Measurements from ENCODE around the gene NDOR1.

Gene NDOR1

DNA sequence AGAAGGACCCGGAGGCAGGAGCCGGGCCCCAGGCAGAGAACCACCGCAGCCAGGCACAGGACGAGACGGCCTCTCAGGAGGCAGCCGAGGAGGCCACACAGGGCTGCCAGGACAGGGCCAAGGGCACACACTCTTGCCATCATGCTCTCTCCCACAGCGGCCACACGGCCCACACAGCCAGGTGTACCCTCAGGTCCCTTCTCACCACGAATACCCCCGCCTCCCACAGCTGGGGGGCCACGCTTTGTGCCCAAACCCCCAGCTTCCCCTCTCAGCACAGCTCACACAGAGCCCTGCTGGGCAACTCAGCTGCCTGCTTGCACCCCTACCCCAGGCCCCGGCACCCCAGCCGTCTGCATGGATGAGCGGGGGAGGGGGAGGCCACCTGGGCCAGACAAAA lies 11.7 kb upstream of the NDOR1 start:
- no peak overlapping the region for H3K4me3 ChIP-seq (ENCODE audit: low read length)
- no peak for DNase-seq (ENCODE audit: low read depth)
- TF ChIP-seq, protein P1, sequence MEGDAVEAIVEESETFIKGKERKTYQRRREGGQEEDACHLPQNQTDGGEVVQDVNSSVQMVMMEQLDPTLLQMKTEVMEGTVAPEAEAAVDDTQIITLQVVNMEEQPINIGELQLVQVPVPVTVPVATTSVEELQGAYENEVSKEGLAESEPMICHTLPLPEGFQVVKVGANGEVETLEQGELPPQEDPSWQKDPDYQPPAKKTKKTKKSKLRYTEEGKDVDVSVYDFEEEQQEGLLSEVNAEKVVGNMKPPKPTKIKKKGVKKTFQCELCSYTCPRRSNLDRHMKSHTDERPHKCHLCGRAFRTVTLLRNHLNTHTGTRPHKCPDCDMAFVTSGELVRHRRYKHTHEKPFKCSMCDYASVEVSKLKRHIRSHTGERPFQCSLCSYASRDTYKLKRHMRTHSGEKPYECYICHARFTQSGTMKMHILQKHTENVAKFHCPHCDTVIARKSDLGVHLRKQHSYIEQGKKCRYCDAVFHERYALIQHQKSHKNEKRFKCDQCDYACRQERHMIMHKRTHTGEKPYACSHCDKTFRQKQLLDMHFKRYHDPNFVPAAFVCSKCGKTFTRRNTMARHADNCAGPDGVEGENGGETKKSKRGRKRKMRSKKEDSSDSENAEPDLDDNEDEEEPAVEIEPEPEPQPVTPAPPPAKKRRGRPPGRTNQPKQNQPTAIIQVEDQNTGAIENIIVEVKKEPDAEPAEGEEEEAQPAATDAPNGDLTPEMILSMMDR (IDR thresholded peaks at IDR 0.05; ENCODE audit: insufficient read depth, low read depth, low read length, missing control alignments), result no peak

DNA sequence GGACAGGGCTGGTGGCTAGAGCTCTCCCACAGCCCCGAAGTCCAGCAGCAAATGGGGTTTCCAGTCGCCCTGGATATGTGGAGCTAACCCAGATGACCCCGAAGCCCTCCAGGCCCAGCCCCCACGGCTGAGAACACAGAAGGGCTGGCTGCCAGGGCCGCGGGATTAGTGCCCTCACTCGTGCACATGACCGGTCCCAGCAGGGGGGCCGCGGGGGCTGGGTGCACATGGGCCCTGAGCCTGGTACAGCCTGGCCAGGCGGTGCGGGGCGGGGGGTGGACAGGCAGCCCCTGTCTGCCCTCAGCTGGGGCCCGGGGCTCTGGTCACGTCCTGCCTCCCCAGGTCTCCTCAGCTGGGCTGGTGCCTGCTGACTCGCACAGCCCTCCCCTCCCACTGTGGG lies 11.1 kb upstream of the NDOR1 start:
- DNase-seq (ENCODE audit: low read depth), result no peak
- TF ChIP-seq, protein P1 (IDR thresholded peaks at IDR 0.05; ENCODE audit: insufficient read depth, low read depth, low read length, missing control alignments), result no peak
- no peak overlapping the region for H3K4me3 ChIP-seq (ENCODE audit: low read length)

DNA sequence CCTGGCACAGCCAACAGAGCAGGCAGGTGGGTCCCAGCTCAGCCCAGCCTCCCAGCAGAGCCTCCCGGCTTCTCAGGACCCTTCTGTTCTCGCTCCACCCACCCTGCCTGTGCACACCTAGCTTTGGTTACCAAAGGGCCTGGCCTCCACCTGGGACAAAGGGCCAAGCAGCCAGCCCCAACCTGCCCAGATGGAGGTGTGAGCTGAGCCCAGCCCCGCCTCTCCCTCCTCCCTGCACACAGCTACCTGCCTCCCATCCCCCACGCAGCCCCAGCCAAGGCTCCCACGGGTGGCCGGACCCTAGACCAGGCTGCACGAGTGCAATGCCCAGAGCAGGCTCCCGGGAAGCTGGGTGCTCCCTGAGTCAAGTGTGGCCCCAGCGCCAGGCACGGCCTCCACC lies 10.6 kb upstream of the NDOR1 start:
- H3K4me3 ChIP-seq (ENCODE audit: low read length), result no peak overlapping the region
- TF ChIP-seq, protein P1 (IDR thresholded peaks at IDR 0.05; ENCODE audit: insufficient read depth, low read depth, low read length, missing control alignments), result no peak
- DNase-seq (ENCODE audit: low read depth), result peak; percentile 33

DNA sequence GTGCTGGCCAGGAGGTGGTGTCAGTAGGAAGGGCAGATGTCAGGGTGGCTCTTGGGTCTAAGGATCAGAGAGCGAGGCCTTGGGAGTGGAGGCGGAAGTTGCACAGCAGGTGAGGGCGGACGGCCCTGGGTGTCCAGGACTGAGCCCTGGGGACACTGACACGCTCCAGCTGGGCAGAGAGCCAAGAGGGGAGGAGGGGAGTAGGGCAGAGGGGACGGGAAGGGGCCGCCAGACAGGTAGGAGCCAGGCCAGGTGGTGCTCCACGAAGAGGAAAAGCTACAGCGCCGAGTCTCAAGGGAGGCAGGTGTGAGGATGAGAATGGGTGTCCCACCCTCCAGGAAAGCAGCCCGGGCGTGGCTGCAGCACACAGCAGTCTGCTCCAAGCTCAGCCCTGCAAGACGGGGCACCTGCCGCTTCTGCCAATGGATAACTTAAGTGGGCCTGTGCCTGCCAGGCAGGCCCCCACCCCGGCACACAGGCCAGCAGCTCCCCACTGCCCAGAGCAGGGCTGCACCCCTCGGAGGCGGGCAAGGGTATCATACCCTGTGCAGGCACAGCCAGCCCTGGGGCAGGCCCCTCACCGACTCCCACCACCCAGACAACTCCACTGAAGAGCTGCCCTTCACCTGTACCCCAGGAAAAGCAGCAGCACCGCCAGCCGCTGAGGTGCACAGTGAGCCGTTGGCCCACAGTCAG lies 9.8 kb upstream of the NDOR1 start:
- H3K4me3 ChIP-seq (ENCODE audit: low read length), result no peak overlapping the region
- TF ChIP-seq, protein P1 (IDR thresholded peaks at IDR 0.05; ENCODE audit: insufficient read depth, low read depth, low read length, missing control alignments), result no peak
- peak; percentile 30 for DNase-seq (ENCODE audit: low read depth)

DNA sequence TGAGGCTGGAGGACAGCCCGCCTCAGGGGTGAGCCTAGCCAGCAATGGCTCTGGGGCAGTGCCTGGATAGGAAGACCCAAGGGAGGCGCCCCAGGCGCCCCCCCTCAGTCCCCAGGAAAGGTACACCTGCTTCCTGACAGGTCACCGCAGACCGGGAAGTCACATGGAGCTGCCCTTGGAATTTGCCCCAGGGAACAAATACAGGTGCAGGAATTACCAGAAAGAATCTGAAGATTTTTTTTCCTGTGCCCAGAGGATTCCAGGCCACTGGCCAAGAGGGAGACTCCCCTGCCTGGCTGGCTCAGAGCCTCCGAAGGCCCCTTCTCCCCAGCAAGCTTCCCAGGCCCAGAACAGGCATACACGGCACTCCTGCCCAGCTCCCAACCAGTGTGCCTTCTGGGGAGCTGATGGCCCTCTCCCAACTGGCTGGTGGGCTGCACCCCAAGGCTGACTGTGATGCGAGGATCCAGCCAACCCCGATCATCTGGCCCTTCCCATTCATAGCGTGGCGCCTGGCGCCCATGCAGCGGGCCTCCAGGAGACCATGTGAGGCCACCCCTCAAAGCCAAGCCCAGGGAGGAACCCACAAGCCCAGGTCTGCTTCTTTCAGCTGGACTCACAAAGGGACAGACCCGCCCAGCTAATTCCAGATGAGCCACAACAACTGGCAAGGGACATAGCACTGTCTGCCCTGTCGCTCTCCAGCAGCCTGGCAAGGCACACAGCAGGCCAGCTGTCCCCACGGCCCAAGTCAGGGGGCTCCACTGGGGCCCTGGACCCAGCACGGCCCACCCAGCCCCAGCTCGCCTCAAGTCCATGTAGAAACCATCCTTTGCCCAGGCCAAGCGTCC lies 7.2 kb upstream of the NDOR1 start:
- TF ChIP-seq, protein P1 (IDR thresholded peaks at IDR 0.05; ENCODE audit: insufficient read depth, low read depth, low read length, missing control alignments), result no peak
- DNase-seq (ENCODE audit: low read depth), result no peak
- peak overlapping the region; percentile 11 for H3K4me3 ChIP-seq (ENCODE audit: low read length)

DNA sequence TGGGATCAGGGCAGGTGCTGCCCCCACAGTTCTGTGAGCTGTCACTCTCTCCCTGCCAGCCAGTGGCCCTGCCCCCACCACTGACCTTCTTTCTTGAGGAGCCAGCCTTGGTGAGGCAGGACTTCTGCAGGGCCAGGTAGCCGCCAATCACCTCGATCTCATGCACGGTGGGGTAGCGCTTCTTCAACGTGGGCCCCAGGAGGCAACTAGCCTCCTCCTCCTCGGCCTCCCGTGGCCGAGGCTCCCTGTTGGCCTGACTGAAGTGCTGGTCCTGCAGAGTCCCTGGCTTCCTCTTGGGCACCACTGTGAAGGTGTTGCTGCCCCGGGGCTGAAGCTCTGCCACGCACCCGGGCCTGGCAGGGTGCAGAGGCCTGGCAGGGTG lies 6.6 kb upstream of the NDOR1 start:
- DNase-seq (ENCODE audit: low read depth), result no peak
- TF ChIP-seq, protein P1 (IDR thresholded peaks at IDR 0.05; ENCODE audit: insufficient read depth, low read depth, low read length, missing control alignments), result no peak
- peak overlapping the region; percentile 7 for H3K4me3 ChIP-seq (ENCODE audit: low read length)

All from epithelial cell of esophagus (primary cell).